22Rv1 (cell line): ENCODE data around the gene PARD3.

Experiments used
- H3K27ac ChIP-seq: fragments of 450-650 bp; 2 replicates; pipeline ENCODE4 v1.5.1; 2017
- ZFX ChIP-seq: fragments of 450-650 bp; IDR thresholded peaks from 2 replicates; pipeline ENCODE4 v1.6.1; 2017; ENCODE audit warnings: antibody characterized with exemption, borderline replicate concordance
- TF ChIP-seq, protein P1 (sequence below): fragments of 450-650 bp; IDR thresholded peaks from 2 replicates; pipeline ENCODE4 v1.5.1; 2017; ENCODE audit warnings: mild to moderate bottlenecking

The PARD3 gene

DNA sequence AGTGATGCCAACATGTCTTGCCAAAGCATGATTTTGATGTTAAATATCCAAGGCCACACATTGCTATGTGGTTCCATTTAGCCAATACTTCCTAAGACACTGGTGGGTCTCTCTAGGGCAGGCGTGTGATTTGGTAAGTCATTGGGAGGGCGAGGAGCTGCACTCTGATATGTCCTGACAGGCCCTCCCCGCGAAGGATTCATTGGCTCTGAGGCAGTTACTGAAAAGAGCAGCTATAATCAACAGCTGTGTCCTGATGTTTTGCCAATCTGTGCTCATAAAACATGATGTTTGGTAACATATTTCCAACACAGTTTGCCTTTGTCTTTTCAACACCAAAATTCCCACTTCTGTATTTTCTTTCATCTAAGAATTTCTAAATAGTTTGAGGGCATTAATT, 646.7 kb downstream of the PARD3 start:
- no peak for TF ChIP-seq ZFX
- TF ChIP-seq, protein P1, sequence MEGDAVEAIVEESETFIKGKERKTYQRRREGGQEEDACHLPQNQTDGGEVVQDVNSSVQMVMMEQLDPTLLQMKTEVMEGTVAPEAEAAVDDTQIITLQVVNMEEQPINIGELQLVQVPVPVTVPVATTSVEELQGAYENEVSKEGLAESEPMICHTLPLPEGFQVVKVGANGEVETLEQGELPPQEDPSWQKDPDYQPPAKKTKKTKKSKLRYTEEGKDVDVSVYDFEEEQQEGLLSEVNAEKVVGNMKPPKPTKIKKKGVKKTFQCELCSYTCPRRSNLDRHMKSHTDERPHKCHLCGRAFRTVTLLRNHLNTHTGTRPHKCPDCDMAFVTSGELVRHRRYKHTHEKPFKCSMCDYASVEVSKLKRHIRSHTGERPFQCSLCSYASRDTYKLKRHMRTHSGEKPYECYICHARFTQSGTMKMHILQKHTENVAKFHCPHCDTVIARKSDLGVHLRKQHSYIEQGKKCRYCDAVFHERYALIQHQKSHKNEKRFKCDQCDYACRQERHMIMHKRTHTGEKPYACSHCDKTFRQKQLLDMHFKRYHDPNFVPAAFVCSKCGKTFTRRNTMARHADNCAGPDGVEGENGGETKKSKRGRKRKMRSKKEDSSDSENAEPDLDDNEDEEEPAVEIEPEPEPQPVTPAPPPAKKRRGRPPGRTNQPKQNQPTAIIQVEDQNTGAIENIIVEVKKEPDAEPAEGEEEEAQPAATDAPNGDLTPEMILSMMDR: no peak
- no peak overlapping the region for H3K27ac ChIP-seq

DNA sequence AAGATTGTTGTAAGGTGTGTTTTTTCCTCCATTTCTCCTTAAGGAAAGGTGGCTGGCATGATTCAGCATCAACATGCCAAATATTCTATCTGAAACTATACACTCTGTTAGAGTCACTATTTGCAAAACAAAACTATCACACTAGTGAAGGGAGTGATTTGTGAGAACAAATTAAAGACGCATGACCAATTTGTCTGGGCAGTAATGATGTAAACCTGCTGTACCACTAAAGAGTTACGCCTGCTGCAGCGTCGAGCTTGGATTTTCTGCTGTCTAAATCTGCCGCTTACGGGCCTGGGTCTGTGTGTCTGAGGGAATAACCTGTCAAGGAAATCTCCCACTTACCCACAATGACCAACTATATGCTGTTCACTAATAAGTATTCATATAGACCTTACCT, 648.3 kb downstream of the PARD3 start:
- no peak for TF ChIP-seq ZFX
- TF ChIP-seq, protein P1: no peak
- H3K27ac ChIP-seq: no peak overlapping the region

DNA sequence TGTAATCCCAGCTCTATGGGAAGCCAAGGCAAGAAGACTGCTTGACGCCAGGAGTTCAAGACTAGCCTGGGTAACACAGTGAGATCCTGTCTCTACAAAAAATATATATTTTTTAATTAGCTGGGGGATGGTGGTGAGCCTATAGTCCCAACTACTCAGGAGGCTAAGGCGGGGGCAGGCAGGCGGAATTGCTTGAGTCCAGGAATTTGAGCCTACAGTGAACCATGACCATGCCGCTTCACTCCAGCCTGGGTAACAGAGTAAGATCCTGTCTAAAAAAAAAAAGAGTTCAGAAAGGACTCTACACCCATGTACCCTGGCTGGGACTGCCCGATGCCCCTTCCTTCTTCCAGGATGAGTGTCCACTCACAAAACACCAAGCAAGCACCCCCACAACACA, 648.7 kb downstream of the PARD3 start:
- no peak for TF ChIP-seq ZFX
- TF ChIP-seq, protein P1: no peak

DNA sequence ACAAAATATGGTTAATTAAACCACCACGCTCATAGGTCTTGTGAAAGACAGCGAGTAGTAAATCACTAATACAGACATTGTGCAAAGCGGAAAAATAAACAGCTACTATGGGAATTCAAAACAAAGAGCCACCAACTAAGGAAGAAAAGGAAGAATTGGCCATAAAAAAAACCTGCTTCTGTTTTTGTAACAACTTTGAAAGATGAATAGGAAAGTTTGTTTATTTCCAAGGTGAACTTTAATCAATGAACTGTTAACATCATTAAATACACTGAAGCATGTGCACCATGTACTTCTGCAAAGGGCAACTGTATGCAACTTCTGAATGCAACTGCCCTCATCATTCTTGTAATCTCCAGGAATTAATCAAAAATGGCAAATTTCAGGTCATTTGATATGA, 651.1 kb downstream of the PARD3 start:
- no peak overlapping the region for H3K27ac ChIP-seq
- TF ChIP-seq, protein P1: no peak
- TF ChIP-seq ZFX: no peak

More for the DNA sequence above, 648.7 kb downstream of the PARD3 start:
- no peak overlapping the region for H3K27ac ChIP-seq

DNA sequence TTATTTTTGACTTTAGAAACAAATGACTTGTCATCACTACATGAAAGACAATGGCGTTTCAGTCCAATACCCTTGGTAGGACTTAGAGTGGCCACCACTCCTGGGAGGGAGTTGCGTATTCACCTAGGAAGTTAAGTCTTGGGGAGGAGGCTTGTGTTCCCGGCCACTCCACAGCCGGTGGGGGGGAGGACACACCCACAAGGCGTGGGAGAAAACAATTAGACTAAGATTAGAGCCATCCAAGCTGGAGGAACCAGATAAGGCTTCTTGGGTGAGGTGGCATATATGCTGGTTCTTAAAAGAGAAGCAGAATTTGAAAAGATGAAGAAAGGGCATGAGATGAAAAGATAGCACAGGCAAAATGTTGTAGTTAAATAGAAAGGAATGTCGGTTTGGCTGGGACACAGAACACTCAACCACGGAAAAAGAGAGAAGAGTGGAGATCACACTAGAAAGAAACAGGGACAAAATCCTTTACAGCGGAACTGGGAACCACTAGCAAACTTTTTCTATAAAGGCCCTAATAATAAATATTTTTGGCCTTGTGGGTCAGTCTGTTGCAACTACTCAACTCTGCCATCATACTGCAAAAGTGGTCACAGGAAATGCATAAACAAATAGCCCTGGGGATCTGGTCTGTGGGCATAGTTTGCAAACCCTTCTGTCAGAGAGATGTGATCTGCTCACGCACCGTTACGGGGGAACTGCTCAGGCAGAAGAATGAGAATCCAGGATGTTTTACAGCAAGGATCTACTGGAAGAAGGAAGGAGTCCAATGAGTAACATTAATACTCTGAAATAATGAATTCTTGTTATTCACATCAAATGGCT, 651.8 kb downstream of the PARD3 start:
- no peak overlapping the region for H3K27ac ChIP-seq
- no peak for TF ChIP-seq ZFX
- TF ChIP-seq, protein P1: no peak

DNA sequence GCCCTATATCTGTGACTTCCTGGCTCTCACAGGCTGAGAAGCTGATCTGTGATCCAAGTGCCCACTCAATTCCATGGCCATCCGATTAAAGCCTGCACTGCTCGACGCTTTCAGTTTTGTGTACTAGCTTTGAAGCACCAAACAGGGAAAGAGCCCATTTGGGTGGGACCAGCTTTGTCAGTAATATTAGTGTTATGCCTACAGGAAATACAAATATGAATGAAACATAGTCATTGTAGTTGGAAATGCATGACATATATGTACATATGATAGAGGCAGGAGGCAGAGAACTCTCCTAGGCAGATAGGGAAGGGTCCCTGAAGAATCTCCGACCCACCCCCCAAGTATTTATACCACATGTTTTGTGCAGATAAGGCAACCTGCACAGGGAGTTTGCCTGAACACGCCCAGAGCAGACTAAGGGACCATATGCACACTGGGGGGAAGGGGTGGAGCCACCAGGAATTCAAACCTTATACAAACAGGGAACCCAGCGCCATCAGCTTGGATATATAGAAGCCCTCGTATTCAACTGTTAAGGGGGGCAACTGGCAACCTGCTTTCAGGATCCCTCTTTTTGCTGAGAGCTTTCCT, 653.2 kb downstream of the PARD3 start:
- no peak overlapping the region for H3K27ac ChIP-seq
- TF ChIP-seq ZFX: no peak
- TF ChIP-seq, protein P1: no peak

DNA sequence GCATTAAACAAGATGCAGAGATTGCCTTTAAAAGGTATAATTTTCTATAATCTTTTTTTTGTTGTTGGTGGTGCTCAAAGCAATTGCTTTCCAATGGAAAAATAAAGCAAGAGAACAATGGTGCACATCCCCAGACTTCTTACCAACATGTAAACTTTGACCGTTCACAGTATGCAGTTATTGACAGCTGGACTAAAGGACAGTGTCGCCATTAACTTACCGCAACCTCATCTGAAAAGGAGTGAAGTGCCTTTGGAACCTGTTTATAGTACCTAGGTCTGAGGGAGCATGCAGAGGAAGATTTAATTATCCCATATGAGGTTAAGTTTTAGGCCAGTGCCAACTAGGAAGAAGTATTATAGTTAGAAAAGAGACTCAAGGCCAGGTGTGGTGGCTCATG, 654.5 kb downstream of the PARD3 start:
- no peak overlapping the region for H3K27ac ChIP-seq
- TF ChIP-seq, protein P1: no peak
- TF ChIP-seq ZFX: no peak
